ENCODE results near the gene TXNIP. TPM values are rescaled to one million over a fixed set of nuclear protein-coding genes. Genes with fewer than 3 reads are reported as not detected.
A peak's percentile ranks its signal among the peaks of the same experiment; 100 is the strongest.

The TXNIP gene
- total and polyA plus RNA-seq, 2 donors (not counting 1 experiment from before 2014, with no cell fraction given) = 542 to 1,651 TPM

DNA sequence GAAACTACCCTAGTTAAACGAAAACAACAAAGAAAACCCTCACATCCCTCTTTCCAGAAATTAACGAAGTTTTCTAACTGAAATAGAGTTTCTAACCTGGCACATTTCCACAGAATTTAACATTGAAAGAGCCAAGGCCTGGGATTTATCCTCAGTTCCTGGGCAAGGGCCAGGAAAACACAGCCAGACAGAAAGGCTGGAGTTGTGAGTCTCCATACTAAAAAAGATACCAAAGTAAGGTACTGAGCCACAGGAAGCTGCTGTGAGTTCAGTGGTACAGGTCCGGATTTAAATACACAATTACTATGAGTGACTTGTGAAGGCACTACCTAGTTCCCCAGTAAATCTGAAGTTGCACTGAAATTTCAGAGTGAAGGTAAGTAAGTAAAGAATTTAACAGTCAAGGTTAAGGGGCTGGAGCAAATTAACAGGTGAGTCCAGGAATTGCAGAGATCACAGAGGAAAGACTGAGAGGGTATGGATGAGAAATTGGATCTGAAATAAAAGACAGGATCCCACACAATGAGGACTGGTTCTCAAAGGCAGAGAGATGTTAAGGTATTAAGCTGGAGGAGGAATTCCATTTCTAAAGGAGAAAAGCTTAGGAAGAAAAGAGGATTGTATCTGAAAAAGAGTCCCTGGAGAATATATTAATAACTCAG is 39.5 kb downstream of the TXNIP start:
- Mint-ChIP-seq H3K27ac (peak overlapping the region; percentile 96), H3K27me3 (no peaks in the 10 kb centered on the region), H3K9me3 (ENCODE audit: insufficient read depth) (no peaks in the 10 kb centered on the region), H3K4me1 (peaks cover 74% of the 10 kb centered on the region), H3K4me3 (peak overlapping the region; percentile 97)
- DNase-seq = no peak
- Histone ChIP-seq H3K4me2 (replicated peaks; ENCODE audit: low read depth, low read length, poor library complexity, severe bottlenecking) (peak overlapping the region; percentile 90), H3K36me3 (replicated peaks in 1 of 2; ENCODE audit: control extremely low read depth in 1 of 2, control insufficient read depth in 1 of 2, extremely low read depth in 1 of 2, insufficient read depth in 2 of 2, low read length in 1 of 2) (peaks cover 1 to 5% of the 10 kb centered on the region in 2 experiments), H3K27ac (ENCODE audit: low read length in 2 of 2) (peak overlapping the region; percentile 13 to 83), H3K9ac (ENCODE audit: low read length) (peak overlapping the region; percentile 79), H3K4me3 (ENCODE audit: control extremely low read depth in 1 of 5, extremely low read depth in 1 of 5, insufficient read depth in 1 of 5, low read depth in 2 of 5, low read length in 4 of 5) (peak overlapping the region; percentile 64 to 88 (median 74)), H3K79me2 (ENCODE audit: control insufficient read depth, insufficient read depth, low read length) (peaks cover 58% of the 10 kb centered on the region), H2AFZ (ENCODE audit: insufficient read depth, low read depth, low read length, poor library complexity, severe bottlenecking) (peak overlapping the region; percentile 85), H3K27me3 (replicated peaks in 1 of 4; ENCODE audit: control extremely low read depth in 1 of 4, control insufficient read depth in 3 of 4, insufficient read depth in 4 of 4, low read length in 3 of 4) (no peaks in the 10 kb centered on the region), H3K4me1 (ENCODE audit: control insufficient read depth in 2 of 2, insufficient read depth in 2 of 2, low read length in 2 of 2) (peaks cover 41 to 59% of the 10 kb centered on the region in 2 donors), H3K9me3 (ENCODE audit: control extremely low read depth in 1 of 3, control insufficient read depth in 2 of 3, insufficient read depth in 1 of 3, low read length in 2 of 3) (no peaks in the 10 kb centered on the region), H4K20me1 (ENCODE audit: control insufficient read depth, insufficient read depth, low read length, poor library complexity, severe bottlenecking) (peaks cover 5% of the 10 kb centered on the region)
- POLR2A ChIA-PET = interaction anchor here (1.0 to 2.5 kb wide), 3 partner anchors 23 to 85 kb away, joined by 3 to 41 read pairs (median 12); partner anchors contain the start of gene RBM8A
- intact Hi-C loops (cut with micrococcal nuclease) = loop anchor here (1.0 kb wide), 2 partner anchors 7 to 98 kb away; partner anchors contain the start of genes ANKRD34A, PIAS3 and POLR3GL
- WGBS (ENCODE audit: insufficient coverage) = 6% methylated on average over 2 of the region's 3 CpGs
- TF ChIP-seq, protein P1, sequence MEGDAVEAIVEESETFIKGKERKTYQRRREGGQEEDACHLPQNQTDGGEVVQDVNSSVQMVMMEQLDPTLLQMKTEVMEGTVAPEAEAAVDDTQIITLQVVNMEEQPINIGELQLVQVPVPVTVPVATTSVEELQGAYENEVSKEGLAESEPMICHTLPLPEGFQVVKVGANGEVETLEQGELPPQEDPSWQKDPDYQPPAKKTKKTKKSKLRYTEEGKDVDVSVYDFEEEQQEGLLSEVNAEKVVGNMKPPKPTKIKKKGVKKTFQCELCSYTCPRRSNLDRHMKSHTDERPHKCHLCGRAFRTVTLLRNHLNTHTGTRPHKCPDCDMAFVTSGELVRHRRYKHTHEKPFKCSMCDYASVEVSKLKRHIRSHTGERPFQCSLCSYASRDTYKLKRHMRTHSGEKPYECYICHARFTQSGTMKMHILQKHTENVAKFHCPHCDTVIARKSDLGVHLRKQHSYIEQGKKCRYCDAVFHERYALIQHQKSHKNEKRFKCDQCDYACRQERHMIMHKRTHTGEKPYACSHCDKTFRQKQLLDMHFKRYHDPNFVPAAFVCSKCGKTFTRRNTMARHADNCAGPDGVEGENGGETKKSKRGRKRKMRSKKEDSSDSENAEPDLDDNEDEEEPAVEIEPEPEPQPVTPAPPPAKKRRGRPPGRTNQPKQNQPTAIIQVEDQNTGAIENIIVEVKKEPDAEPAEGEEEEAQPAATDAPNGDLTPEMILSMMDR (IDR thresholded peaks at IDR 0.05) = no peak
- no peak for TF ChIP-seq EZH2 (IDR thresholded peaks at IDR 0.05; ENCODE audit: borderline replicate concordance, insufficient read depth, low read depth, low read length, poor library complexity, severe bottlenecking)
- CTCF ChIA-PET = interaction anchor here (1.4 to 4.4 kb wide), 7 partner anchors 14 to 75 kb away, joined by 3 to 34 read pairs (median 6); partner anchors contain the start of gene RBM8A
- ATAC-seq (ENCODE audit: low read depth) = no peak

DNA sequence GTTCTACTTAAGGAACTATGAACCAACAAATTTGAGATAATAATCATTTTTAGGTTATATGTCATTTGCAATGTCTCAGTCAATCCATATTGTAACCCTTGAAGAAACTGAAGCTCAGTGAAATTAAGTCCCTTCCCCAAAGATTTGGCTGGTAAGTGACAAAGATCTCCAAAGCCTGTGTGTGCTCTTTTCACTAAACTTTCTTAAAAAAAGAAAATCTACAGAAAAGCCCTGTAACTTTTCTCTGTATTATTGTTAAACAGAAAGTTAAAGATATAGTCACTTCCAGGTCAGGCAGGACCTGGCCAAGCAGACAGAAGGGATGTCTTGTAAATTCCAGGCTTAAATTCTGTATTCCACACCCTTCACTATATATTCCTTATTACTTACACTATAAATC is 40.0 kb downstream of the TXNIP start:
- ATAC-seq (ENCODE audit: low read depth) (no peak), DNase-seq (no peak)
- H3K9me3 ChIP-seq (ENCODE audit: control extremely low read depth in 1 of 3, control insufficient read depth in 2 of 3, insufficient read depth in 1 of 3, low read length in 2 of 3) = no peaks in the 10 kb centered on the region
- CTCF ChIA-PET = interaction anchor here (1.5 to 2.7 kb wide), 2 partner anchors 29 to 76 kb away, joined by 3 to 28 read pairs; partner anchors contain the start of gene RBM8A
- no peaks in the 10 kb centered on the region for H3K27me3 ChIP-seq (replicated peaks in 1 of 4; ENCODE audit: control extremely low read depth in 1 of 4, control insufficient read depth in 3 of 4, insufficient read depth in 4 of 4, low read length in 3 of 4)
- no peaks in the 10 kb centered on the region for H3K27me3 Mint-ChIP-seq
- peaks cover 58% of the 10 kb centered on the region for H3K79me2 ChIP-seq (ENCODE audit: control insufficient read depth, insufficient read depth, low read length)
- intact Hi-C loops (cut with micrococcal nuclease) = loop anchor here (1.0 kb wide), 1 partner anchor 8 kb away; the partner anchor contains the start of genes ANKRD34A and POLR3GL
- H4K20me1 ChIP-seq (ENCODE audit: control insufficient read depth, insufficient read depth, low read length, poor library complexity, severe bottlenecking) = peaks cover 5% of the 10 kb centered on the region
- H3K27ac ChIP-seq (ENCODE audit: low read length in 2 of 2) = peak overlapping the region in 1 of 2 donors; percentile 83
- H3K4me1 Mint-ChIP-seq = peaks cover 71% of the 10 kb centered on the region
- POLR2A ChIA-PET = no interaction called here
- H2AFZ ChIP-seq (ENCODE audit: insufficient read depth, low read depth, low read length, poor library complexity, severe bottlenecking) = peak overlapping the region; percentile 85
- H3K9me3 Mint-ChIP-seq (ENCODE audit: insufficient read depth) = no peaks in the 10 kb centered on the region
- H3K4me2 ChIP-seq (replicated peaks; ENCODE audit: low read depth, low read length, poor library complexity, severe bottlenecking) = peak overlapping the region; percentile 90
- peak overlapping the region in 3 of 5 experiments; percentile 70 to 88 (median 79) for H3K4me3 ChIP-seq (ENCODE audit: control extremely low read depth in 1 of 5, extremely low read depth in 1 of 5, insufficient read depth in 1 of 5, low read depth in 2 of 5, low read length in 4 of 5)
- TF ChIP-seq, protein P1 (IDR thresholded peaks at IDR 0.05) = no peak
- TF ChIP-seq EZH2 (IDR thresholded peaks at IDR 0.05; ENCODE audit: borderline replicate concordance, insufficient read depth, low read depth, low read length, poor library complexity, severe bottlenecking) = no peak
- H3K36me3 ChIP-seq (replicated peaks in 1 of 2; ENCODE audit: control extremely low read depth in 1 of 2, control insufficient read depth in 1 of 2, extremely low read depth in 1 of 2, insufficient read depth in 2 of 2, low read length in 1 of 2) = peaks cover 1 to 9% of the 10 kb centered on the region in 2 experiments
- peak overlapping the region; percentile 79 for H3K9ac ChIP-seq (ENCODE audit: low read length)
- peak overlapping the region; percentile 97 for H3K4me3 Mint-ChIP-seq
- H3K27ac Mint-ChIP-seq = peak overlapping the region; percentile 96
- peaks cover 39 to 53% of the 10 kb centered on the region in 2 donors for H3K4me1 ChIP-seq (ENCODE audit: control insufficient read depth in 2 of 2, insufficient read depth in 2 of 2, low read length in 2 of 2)

Measured in B cell (primary cell).